Stimulated activated CD4-positive, alpha-beta T cell treated with anti-CD3 and anti-CD28 coated beads, Interleukin-12 subunit alpha, Interleukin-12 subunit beta, amount 100 ng/mL, for 24 hours (primary cell): Measurements from ENCODE around the gene SELENON.

Experiments used
- DNase-seq, 2 experiments: peaks; one replicate each; pipeline ENCODE4 v3.0.0-alpha.2; 2020; ENCODE audit warnings: low read depth in 2 of 2

The SELENON gene

GRCh38 chr1:25794325-25794724 lies 5.7 kb upstream of the SELENON start:
- no peak for DNase-seq

- no peak for DNase-seq
These were observed 4.8 kb upstream of the SELENON start for GRCh38 chr1:25795211-25795610.

- no peak for DNase-seq
These were observed 3.8 kb upstream of the SELENON start for GRCh38 chr1:25795946-25796810.

- DNase-seq = peak; percentile 67 to 92
These were observed 3.1 kb upstream of the SELENON start for GRCh38 chr1:25796811-25797458.

GRCh38 chr1:25797939-25798338 lies 2.1 kb upstream of the SELENON start:
- peak in 1 of 2 experiments; percentile 39 for DNase-seq

- no peak for DNase-seq
These were observed 1.2 kb upstream of the SELENON start for GRCh38 chr1:25798666-25799351.

GRCh38 chr1:25799352-25799934 lies 550 bp upstream of the SELENON start:
- no peak for DNase-seq

GRCh38 chr1:25800703-25801377 lies 847 bp downstream of the SELENON start:
- DNase-seq = no peak

GRCh38 chr1:25802915-25803314 lies 2.9 kb downstream of the SELENON start:
- no peak for DNase-seq

- DNase-seq = no peak
These were observed 3.4 kb downstream of the SELENON start for GRCh38 chr1:25803368-25803767.

- DNase-seq = no peak
These were observed 4.4 kb downstream of the SELENON start for GRCh38 chr1:25804244-25804963.

- DNase-seq = no peak
These were observed 5.2 kb downstream of the SELENON start for GRCh38 chr1:25804964-25805862.

GRCh38 chr1:25805863-25806225 lies 5.9 kb downstream of the SELENON start:
- no peak for DNase-seq

- no peak for DNase-seq
These were observed 6.4 kb downstream of the SELENON start for GRCh38 chr1:25806418-25806817.

- DNase-seq = no peak
These were observed 7.7 kb downstream of the SELENON start for GRCh38 chr1:25807480-25808390.

GRCh38 chr1:25808481-25809244 lies 8.7 kb downstream of the SELENON start:
- DNase-seq = no peak

- DNase-seq = no peak
These were observed 9.4 kb downstream of the SELENON start for GRCh38 chr1:25809283-25809926.

- DNase-seq = no peak
These were observed 9.9 kb downstream of the SELENON start for GRCh38 chr1:25809929-25810328.
